Hepatocyte (in vitro differentiated cells): ENCODE data around the gene KIAA0825.

Source experiments
- EZH2 ChIP-seq: fragments of 200-600 bp; sonication (generic); IDR thresholded peaks from 2 replicates; pipeline ENCODE4 v1.6.1; 2016; ENCODE audit warnings: antibody characterized with exemption, mild to moderate bottlenecking, borderline replicate concordance
- TF ChIP-seq, protein P1 (sequence below): fragments of 200-600 bp; sonication (generic); IDR thresholded peaks from 2 replicates; pipeline ENCODE4 v1.5.1; 2016; ENCODE audit warnings: antibody characterized with exemption, mild to moderate bottlenecking; ENCODE audit not compliant: poor library complexity

DNA sequence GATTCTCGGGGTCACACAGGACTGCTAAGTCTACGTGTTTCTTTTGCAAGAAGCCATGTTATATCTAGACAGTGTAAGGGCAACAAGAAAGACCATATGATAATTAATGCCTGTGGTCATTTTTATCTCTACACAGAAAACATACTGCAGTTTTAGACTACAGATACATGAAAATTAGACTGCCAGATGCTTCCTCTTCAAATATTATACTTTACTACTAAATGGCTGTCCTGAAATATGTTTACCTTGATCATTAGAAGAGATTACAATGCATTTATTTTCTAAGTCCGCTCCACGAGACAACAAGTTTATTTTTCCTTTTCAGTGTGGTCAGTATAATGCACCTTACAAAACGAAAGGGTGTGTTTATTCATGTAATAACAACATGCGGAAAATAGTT lies 147.6 kb downstream of the KIAA0825 start:
- TF ChIP-seq EZH2, result no peak
- TF ChIP-seq, protein P1, sequence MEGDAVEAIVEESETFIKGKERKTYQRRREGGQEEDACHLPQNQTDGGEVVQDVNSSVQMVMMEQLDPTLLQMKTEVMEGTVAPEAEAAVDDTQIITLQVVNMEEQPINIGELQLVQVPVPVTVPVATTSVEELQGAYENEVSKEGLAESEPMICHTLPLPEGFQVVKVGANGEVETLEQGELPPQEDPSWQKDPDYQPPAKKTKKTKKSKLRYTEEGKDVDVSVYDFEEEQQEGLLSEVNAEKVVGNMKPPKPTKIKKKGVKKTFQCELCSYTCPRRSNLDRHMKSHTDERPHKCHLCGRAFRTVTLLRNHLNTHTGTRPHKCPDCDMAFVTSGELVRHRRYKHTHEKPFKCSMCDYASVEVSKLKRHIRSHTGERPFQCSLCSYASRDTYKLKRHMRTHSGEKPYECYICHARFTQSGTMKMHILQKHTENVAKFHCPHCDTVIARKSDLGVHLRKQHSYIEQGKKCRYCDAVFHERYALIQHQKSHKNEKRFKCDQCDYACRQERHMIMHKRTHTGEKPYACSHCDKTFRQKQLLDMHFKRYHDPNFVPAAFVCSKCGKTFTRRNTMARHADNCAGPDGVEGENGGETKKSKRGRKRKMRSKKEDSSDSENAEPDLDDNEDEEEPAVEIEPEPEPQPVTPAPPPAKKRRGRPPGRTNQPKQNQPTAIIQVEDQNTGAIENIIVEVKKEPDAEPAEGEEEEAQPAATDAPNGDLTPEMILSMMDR, result no peak
